Osteoblast (primary cell): ENCODE measurements around the gene RAPGEF1. TPM values are rescaled to one million over a fixed set of nuclear protein-coding genes. Genes with fewer than 3 reads are reported as not detected.

Experiments
- DNase-seq: peaks from one replicate; pipeline ENCODE4 v3.0.0; 2011; ENCODE audit warnings: low spot score, mixed read lengths; ENCODE audit not compliant: insufficient read length; ENCODE audit errors: missing footprints
- H2AFZ ChIP-seq: 2 replicates; pipeline ENCODE4 v1.6.0; 2011; ENCODE audit warnings: mild to moderate bottlenecking, low read length
- H3K27ac ChIP-seq: 2 replicates; pipeline ENCODE4 v1.5.1; 2011; ENCODE audit warnings: mild to moderate bottlenecking, low read depth, low read length, moderate library complexity
- H3K27me3 ChIP-seq: 2 replicates; pipeline ENCODE4 v1.6.0; 2012; ENCODE audit warnings: mild to moderate bottlenecking, control low read depth, inconsistent platforms, low read length, moderate library complexity; ENCODE audit not compliant: insufficient read depth
- H3K36me3 ChIP-seq: 2 replicates; pipeline ENCODE4 v1.5.1; 2011; ENCODE audit warnings: mild to moderate bottlenecking, low read length, control low read depth, moderate library complexity; ENCODE audit not compliant: insufficient read depth
- H3K4me1 ChIP-seq: 2 replicates; pipeline ENCODE4 v1.5.1; 2011; ENCODE audit warnings: mild to moderate bottlenecking, low read length, control low read depth, moderate library complexity; ENCODE audit not compliant: insufficient read depth
- H3K4me2 ChIP-seq: 2 replicates; pipeline ENCODE4 v1.6.0; 2011; ENCODE audit warnings: mild to moderate bottlenecking, low read length; ENCODE audit not compliant: insufficient read depth
- H3K4me3 ChIP-seq: fragments of 200-600 bp; sonication (generic); 3 replicates; pipeline ENCODE4 v1.5.1; 2012; ENCODE audit warnings: mild to moderate bottlenecking, low read length, inconsistent platforms; ENCODE audit not compliant: insufficient read depth
- H3K79me2 ChIP-seq: 2 replicates; pipeline ENCODE4 v1.6.0; 2012; ENCODE audit warnings: mild to moderate bottlenecking, low read length, control low read depth, inconsistent platforms; ENCODE audit not compliant: insufficient read depth
- H3K9me3 ChIP-seq: 2 replicates; pipeline ENCODE4 v1.5.1; 2011; ENCODE audit warnings: low read depth, low read length, control low read depth
- H4K20me1 ChIP-seq: 2 replicates; pipeline ENCODE4 v1.6.0; 2012; ENCODE audit warnings: mild to moderate bottlenecking, low read length, control low read depth; ENCODE audit not compliant: insufficient read depth
- CTCF ChIP-seq: IDR thresholded peaks from 2 replicates; pipeline ENCODE4 v1.5.1; 2011; ENCODE audit warnings: mild to moderate bottlenecking, low read depth, low read length, moderate library complexity; ENCODE audit errors: extremely low read depth
- total RNA-seq: library from RNA; depleted of rRNA; stranded (reverse); fragments of >200 nt; gene quantifications from 2 replicates; pipeline ENCODE4 v1.2.3, GENCODE V29; 2012

The RAPGEF1 gene
- total RNA-seq, 1 donor: 34.7 TPM

GRCh38 chr9:131627326-131627647 is 112.6 kb downstream of the RAPGEF1 start:
- Histone ChIP-seq H2AFZ (no peak overlapping the region), H3K4me1 (peaks cover 12% of the 10 kb centered on the region), H3K4me2 (no peak overlapping the region), H3K36me3 (peaks cover 13% of the 10 kb centered on the region), H4K20me1 (no peaks in the 10 kb centered on the region), H3K4me3 (no peak overlapping the region), H3K27ac (peak overlapping the region; percentile 75), H3K79me2 (no peaks in the 10 kb centered on the region), H3K9me3 (no peaks in the 10 kb centered on the region), H3K27me3 (no peaks in the 10 kb centered on the region)
- DNase-seq: peak; percentile 81
- no peak for TF ChIP-seq CTCF

GRCh38 chr9:131625790-131626670 is 113.8 kb downstream of the RAPGEF1 start:
- peak; percentile 66 for DNase-seq
- Histone ChIP-seq H3K27me3 (no peaks in the 10 kb centered on the region), H4K20me1 (no peaks in the 10 kb centered on the region), H3K4me2 (no peak overlapping the region), H3K79me2 (no peaks in the 10 kb centered on the region), H3K4me3 (no peak overlapping the region), H3K27ac (no peak overlapping the region), H3K9me3 (no peaks in the 10 kb centered on the region), H2AFZ (no peak overlapping the region), H3K36me3 (peaks cover 15% of the 10 kb centered on the region), H3K4me1 (peaks cover 12% of the 10 kb centered on the region)
- no peak for TF ChIP-seq CTCF

DNA sequence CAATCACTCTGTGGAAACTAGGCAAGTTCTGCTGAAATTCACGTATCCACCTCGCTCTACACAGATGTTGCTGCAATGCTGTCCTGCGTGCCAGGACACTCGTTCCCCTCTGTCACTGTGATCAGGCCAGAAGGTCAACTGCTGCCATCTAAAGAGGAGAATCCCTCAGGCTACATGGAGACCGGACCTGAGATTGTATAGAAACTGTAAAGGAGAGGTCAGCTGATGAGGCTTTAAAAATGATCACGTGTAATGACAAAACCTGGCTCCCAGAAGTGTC is 114.4 kb downstream of the RAPGEF1 start:
- Histone ChIP-seq H4K20me1 (no peaks in the 10 kb centered on the region), H3K4me2 (no peak overlapping the region), H3K4me3 (no peak overlapping the region), H3K27ac (no peak overlapping the region), H3K27me3 (no peaks in the 10 kb centered on the region), H3K4me1 (peaks cover 12% of the 10 kb centered on the region), H3K79me2 (no peaks in the 10 kb centered on the region), H2AFZ (no peak overlapping the region), H3K36me3 (peaks cover 18% of the 10 kb centered on the region), H3K9me3 (no peaks in the 10 kb centered on the region)
- DNase-seq: no peak
- TF ChIP-seq CTCF: no peak

GRCh38 chr9:131624636-131625507 is 115.0 kb downstream of the RAPGEF1 start:
- Histone ChIP-seq H3K79me2 (no peaks in the 10 kb centered on the region), H3K4me3 (no peak overlapping the region), H3K9me3 (no peaks in the 10 kb centered on the region), H3K4me2 (no peak overlapping the region), H4K20me1 (no peaks in the 10 kb centered on the region), H3K4me1 (peaks cover 12% of the 10 kb centered on the region), H2AFZ (no peak overlapping the region), H3K36me3 (peaks cover 24% of the 10 kb centered on the region), H3K27ac (no peak overlapping the region), H3K27me3 (no peaks in the 10 kb centered on the region)
- no peak for TF ChIP-seq CTCF
- DNase-seq: peak; percentile 83
